C4-2B (cell line): ENCODE data around the gene ARIH2.

Source experiments
- H3K27ac ChIP-seq: fragments of 450-650 bp; 2 replicates; pipeline ENCODE4 v1.5.1; 2017
- CTCF ChIP-seq: fragments of 450-650 bp; conservative IDR thresholded peaks from 2 replicates; pipeline ENCODE4 v1.5.1; 2017; ENCODE audit warnings: mild to moderate bottlenecking
- ZFX ChIP-seq: fragments of 450-650 bp; IDR thresholded peaks from 2 replicates; pipeline ENCODE4 v1.6.1; 2017

Gene ARIH2

GRCh38 chr3:48962340-48962739 is 43.7 kb downstream of the ARIH2 start:
- TF ChIP-seq CTCF (no peak), ZFX (no peak)

GRCh38 chr3:48962939-48963338 is 44.3 kb downstream of the ARIH2 start:
- TF ChIP-seq CTCF (no peak), ZFX (no peak)
- no peak overlapping the region for H3K27ac ChIP-seq

More at GRCh38 chr3:48962340-48962739, 43.7 kb downstream of the ARIH2 start:
- H3K27ac ChIP-seq = no peak overlapping the region

- H3K27ac ChIP-seq = no peak overlapping the region
- TF ChIP-seq CTCF (no peak), ZFX (no peak)
These were observed 44.9 kb downstream of the ARIH2 start for GRCh38 chr3:48963591-48963990.

- TF ChIP-seq ZFX = no peak
- TF ChIP-seq CTCF = no peak
- no peak overlapping the region for H3K27ac ChIP-seq
These were observed 47.7 kb downstream of the ARIH2 start for GRCh38 chr3:48966367-48966766.

- no peak overlapping the region for H3K27ac ChIP-seq
- no peak for TF ChIP-seq CTCF
- TF ChIP-seq ZFX = no peak
These were observed 48.3 kb downstream of the ARIH2 start for GRCh38 chr3:48966876-48967361.

GRCh38 chr3:48970586-48970985 is 51.9 kb downstream of the ARIH2 start:
- H3K27ac ChIP-seq = no peak overlapping the region
- TF ChIP-seq CTCF (no peak), ZFX (no peak)

- no peak overlapping the region for H3K27ac ChIP-seq
- TF ChIP-seq ZFX (no peak), CTCF (no peak)
These were observed 55.6 kb downstream of the ARIH2 start for GRCh38 chr3:48974076-48974864.
